CD4-positive, alpha-beta T cell treated with Interleukin-17A for 1 hour (primary cell): Measurements from ENCODE around the gene DLGAP1.

Source experiments
- DNase-seq: peaks from one replicate; pipeline ENCODE4 v3.0.0-alpha.2; 2020

DLGAP1 gene

GRCh38 chr18:3885209-3885792 lies 569.8 kb downstream of the DLGAP1 start:
- no peak for DNase-seq

- no peak for DNase-seq
These were observed 575.3 kb downstream of the DLGAP1 start for GRCh38 chr18:3879836-3880120.

- no peak for DNase-seq
These were observed 575.8 kb downstream of the DLGAP1 start for GRCh38 chr18:3879114-3879835.

- DNase-seq = no peak
These were observed 576.7 kb downstream of the DLGAP1 start for GRCh38 chr18:3878401-3878800.

- DNase-seq = no peak
These were observed 577.4 kb downstream of the DLGAP1 start for GRCh38 chr18:3877678-3878077.

- no peak for DNase-seq
These were observed 579.1 kb downstream of the DLGAP1 start for GRCh38 chr18:3875961-3876360.

- no peak for DNase-seq
These were observed 579.7 kb downstream of the DLGAP1 start for GRCh38 chr18:3875376-3875775.

GRCh38 chr18:3874581-3874980 lies 580.5 kb downstream of the DLGAP1 start:
- no peak for DNase-seq

GRCh38 chr18:3874125-3874524 lies 581.0 kb downstream of the DLGAP1 start:
- DNase-seq = no peak

- DNase-seq = no peak
These were observed 581.4 kb downstream of the DLGAP1 start for GRCh38 chr18:3873698-3874097.

- DNase-seq = no peak
These were observed 581.9 kb downstream of the DLGAP1 start for GRCh38 chr18:3873211-3873610.

- DNase-seq = no peak
These were observed 582.5 kb downstream of the DLGAP1 start for GRCh38 chr18:3872641-3873040.

GRCh38 chr18:3871687-3872086 lies 583.4 kb downstream of the DLGAP1 start:
- no peak for DNase-seq

- no peak for DNase-seq
These were observed 584.2 kb downstream of the DLGAP1 start for GRCh38 chr18:3870914-3871313.

- peak; percentile 3 for DNase-seq
These were observed 585.3 kb downstream of the DLGAP1 start for GRCh38 chr18:3869848-3870247.

- DNase-seq = no peak
These were observed 587.2 kb downstream of the DLGAP1 start for GRCh38 chr18:3867864-3868311.

GRCh38 chr18:3867236-3867635 lies 587.9 kb downstream of the DLGAP1 start:
- DNase-seq = no peak

GRCh38 chr18:3864669-3865298 lies 590.3 kb downstream of the DLGAP1 start:
- no peak for DNase-seq

GRCh38 chr18:3863593-3863992 lies 591.5 kb downstream of the DLGAP1 start:
- no peak for DNase-seq

GRCh38 chr18:3863006-3863405 lies 592.1 kb downstream of the DLGAP1 start:
- no peak for DNase-seq

- DNase-seq = no peak
These were observed 593.6 kb downstream of the DLGAP1 start for GRCh38 chr18:3861495-3861894.

- no peak for DNase-seq
These were observed 597.6 kb downstream of the DLGAP1 start for GRCh38 chr18:3857544-3857943.

- DNase-seq = no peak
These were observed 599.1 kb downstream of the DLGAP1 start for GRCh38 chr18:3855966-3856365.

- no peak for DNase-seq
These were observed 602.8 kb downstream of the DLGAP1 start for GRCh38 chr18:3852321-3852720.

- no peak for DNase-seq
These were observed 603.9 kb downstream of the DLGAP1 start for GRCh38 chr18:3851159-3851558.
